ENCODE data around the gene ALOXE3.
"Not testable (repeated sequence)": the region's sequence is repeated elsewhere in the genome, so short reads cannot be mapped to it uniquely, and the experiment has no call there.

ALOXE3 gene

DNA sequence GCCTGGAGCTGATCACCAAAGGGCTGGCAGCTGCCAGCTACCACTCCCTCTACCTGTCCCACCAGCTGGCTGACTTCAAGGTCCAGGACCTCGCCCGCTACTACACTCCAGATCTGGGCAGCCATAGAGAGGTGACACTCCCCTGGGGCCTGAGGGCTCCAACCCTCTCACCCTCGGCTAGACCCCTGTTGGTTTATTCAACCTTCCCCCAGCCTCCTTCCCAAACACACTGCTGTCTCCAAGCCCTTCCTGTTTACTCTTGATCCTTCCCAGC lies 48.8 kb downstream of the ALOXE3 start:
- DNase-seq (ENCODE audit: low spot score) = no peak

DNA sequence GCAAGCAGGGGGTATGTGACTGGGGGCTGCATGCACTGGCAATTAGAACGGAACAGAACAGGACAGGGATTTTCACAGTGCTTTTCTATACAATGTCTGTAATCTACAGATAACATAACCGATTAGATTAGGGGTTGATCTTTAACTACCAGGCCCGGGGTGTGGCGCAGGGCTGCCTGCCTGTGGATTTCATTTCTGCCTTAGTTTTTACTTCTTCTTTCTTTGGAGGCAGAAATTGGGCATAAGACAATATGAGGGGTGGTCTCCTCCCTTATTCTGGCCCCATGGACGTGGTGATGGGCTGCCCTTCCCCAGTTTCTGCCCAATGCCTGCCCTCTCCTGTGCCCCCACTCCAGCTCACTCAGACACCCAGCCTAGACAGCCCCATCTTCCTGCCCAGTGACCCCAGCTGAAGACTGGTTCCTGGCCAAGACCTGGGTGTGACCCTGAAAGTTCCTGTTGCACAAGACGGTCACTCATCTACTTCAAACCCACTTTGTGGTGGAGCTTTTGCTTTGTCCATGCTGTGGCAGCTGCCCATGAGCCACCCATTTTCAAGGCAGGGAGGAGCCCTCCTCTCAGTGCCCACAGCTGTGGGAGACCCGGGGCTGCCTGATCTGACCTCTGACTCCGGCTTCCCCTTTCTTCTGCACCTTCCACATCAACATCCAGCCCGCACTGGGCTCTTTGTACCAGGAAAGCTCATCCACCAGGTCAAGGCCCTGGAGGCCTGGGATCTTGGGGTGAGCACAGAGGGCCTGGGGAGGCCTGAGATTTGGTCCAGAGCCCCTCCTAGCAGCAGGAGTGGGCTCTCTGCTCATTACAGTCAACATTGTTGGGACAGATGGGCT lies 49.4 kb downstream of the ALOXE3 start:
- no peak for DNase-seq (ENCODE audit: low spot score)

DNA sequence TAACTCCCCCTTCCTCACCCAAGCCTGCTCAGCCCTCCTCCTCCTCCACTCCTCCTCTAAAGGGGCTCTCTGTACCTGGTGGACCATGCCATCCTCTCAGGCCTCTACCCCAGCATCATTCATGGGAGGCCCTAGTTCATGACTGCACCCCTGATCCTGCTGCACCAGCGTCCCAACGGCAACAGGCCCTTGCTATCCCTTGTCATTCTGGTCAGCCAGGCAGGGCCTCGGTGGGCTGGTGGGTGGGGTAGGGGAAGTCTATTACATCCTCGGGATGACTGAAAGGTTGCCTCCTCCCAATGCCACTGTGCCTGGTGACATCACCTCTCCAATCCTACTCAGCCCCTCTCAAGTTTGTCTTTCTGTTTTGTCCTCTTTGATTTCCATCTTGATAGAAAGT lies 50.5 kb downstream of the ALOXE3 start:
- DNase-seq (ENCODE audit: low spot score) = no peak

DNA sequence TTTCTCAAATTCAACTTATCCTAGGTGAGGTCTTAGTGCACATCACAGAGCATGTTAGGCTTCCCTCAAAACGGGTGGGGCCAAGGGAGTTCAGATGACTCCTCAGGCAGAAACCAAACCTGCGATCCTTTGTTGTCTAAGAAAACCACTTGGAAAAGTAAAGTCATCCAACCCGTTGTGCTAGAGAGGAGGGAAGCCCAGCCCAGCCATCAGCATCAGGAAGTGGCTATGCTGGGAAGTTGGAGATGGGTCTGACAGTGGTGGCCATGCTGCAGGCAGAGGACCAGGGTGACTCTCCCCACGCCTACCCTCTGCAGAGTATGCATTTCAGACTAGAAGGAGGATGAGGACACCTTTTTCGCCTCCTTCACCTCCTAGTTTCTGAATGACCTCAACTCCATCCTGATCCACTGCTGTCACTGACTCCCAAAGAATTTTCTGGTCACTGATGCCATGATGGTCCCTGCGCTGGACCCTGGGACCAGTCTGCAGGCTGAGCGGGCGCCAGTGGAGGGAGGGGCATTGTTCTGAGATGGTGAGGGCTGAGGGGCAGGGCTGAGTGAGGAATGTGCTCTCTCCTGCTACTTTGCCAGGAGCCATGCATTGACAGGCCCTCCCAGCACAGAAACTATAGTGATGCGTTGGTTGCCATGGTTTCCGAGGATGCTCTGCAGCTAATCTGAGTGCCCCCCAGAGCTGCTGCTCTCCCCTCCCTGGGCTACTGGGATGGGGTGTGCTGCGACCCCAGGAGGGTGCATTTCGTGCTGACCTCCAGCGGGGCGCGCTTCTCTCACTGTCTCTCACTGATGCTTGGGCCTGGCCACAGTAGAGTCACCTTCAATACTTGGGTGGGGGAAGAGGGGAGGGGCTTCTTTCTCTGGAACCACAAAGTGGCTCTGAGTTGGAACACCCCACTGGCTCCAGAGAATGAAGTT lies 51.2 kb downstream of the ALOXE3 start:
- no peak for DNase-seq (ENCODE audit: low spot score)

DNA sequence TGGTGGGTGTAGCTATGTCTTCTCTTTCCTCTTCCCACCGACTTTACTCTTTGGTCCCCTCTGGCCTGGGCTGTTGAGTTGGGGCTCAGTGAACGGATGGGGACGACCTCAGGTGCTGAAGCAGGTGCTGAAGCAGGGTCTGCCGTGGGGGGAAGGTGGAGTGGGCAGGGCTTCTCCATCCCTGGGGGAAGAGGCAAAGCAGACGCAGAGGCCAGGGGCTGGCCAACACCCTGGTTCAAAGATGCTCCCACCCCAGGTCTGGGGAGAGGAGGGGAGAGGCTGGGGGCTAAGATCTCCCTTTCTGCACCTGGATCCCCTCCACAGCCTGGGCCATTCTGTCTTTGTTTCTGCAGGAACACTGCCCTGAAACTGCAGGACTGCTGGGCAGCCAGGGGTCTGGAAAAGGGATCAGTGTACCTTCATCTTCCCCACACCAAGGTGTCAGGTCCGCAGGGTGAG lies 53.7 kb downstream of the ALOXE3 start:
- no peak for DNase-seq (ENCODE audit: low spot score)

DNA sequence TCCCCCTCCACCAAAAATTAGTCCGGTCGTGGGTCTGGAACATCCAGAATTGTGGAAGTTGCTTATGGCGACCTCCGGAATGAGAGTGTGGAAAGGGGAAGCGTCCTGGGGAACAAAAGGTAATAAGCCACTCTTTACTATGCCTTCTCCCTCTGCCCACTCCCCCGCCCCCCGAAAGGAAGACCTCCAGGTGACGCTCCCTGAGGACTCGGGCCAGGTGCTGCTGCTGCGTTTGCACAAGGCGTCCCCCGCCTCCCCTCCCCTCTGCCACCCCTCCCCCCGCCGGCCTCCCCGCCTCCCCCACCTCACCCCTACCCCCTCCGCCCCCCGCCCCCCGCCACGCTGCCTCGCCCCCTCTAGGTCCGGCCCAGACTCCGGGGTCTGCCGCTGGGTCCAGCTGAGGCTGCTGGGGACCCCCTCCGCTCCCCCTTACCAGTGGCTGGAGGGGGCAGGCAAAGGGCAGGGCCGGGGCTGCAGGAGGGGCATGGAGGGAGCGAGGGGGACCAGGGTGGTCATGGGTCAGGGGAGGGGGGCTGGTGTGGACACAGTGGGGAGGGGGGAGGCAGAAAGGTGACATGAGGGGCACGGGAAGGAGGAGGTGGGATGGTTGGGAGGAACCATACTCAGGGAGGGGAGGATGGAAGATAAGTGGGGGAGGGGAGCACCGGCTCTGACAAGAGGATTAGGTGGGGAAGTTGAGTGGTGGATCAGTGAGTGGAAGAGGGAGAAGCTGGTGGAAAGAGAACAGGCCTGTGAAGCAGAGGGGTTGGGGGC lies 54.4 kb downstream of the ALOXE3 start:
- DNase-seq (ENCODE audit: low spot score) = no peak

DNA sequence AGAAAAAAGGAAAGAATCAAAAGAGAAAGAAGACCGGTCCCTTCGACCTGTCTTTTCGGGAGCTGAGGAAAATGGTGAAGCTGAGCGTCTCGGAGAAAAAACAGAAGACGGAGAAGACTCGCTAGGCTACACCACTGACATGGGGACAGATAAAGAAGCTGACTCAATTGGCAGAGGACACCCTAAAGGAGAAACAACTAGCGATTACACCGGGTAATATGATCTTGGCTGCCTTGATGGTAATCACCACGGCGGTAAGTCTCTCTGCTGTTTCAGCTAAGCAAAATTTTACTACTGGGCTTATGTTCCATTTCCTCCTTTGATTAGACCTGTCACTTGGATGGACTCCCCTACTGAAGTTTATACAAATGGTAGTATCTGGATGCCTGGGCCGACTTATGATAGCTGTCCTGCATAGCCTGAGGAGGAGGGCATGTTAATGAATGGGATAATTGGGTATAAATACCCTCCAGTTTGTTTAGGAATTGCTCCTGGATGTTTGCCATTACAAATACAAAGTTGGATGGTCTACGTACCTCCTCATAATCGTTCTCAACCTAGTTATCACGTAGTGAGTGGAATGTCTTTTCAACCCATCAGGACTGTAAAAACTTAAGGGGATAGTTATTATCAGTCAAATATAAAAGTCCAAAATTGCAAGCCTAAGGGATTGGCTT lies 55.4 kb downstream of the ALOXE3 start:
- peak; percentile 78 for DNase-seq (ENCODE audit: low spot score)

DNA sequence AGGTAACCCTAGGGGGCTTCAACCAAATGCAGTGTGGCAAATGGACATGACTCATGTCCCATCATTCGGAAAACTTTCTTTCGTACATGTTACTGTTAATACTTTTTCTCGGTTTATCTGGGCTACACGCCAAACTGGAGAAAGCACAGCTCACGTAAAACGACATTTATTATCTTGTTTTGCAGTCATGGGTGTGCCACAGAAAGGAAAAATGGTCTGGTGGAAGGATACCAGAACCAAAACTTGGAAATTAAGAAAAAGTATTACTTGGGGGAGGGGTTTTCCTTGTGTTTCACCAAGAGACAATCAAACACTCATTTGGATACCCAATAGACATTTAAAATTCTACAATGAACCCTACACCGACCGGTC lies 55.9 kb downstream of the ALOXE3 start:
- DNase-seq (ENCODE audit: low spot score) = peak; percentile 88

DNA sequence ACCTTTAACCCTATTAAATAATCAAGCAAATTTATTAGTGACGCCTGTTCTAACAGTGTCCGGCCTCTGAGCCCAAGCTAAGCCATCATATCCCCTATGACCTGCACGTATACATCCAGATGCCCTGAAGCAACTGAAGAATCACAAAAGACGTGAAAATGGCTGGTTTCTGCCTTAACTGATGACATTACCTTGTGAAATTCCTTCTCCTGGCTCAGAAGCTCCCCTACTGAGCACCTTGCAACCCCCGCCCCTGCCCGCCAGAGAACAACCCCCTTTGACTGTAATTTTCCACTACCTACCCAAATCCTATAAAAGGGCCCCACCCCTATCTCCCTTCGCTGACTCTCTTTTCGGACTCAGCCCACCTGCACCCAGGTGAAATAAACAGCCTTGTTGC lies 56.5 kb downstream of the ALOXE3 start:
- not testable (repeated sequence) for DNase-seq (ENCODE audit: low spot score)

DNA sequence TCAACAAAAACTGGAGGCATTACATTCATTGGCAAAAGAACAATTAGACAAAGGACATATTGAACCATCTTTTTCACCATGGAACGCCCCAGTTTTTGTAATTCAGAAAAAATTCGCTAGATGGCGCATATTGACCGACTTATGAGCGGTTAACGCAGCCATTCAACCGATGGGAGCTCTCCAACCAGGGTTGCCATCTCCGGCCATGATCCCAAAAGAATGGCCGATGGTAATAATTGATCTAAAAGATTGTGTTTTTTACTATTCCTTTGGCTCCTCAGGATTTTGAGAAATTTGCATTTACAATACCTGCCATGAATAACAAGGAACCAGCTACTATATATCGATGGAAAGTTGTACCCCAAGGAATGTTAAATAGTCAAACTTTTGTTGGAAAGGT lies 58.0 kb downstream of the ALOXE3 start:
- DNase-seq (ENCODE audit: low spot score) = peak; percentile 90

DNA sequence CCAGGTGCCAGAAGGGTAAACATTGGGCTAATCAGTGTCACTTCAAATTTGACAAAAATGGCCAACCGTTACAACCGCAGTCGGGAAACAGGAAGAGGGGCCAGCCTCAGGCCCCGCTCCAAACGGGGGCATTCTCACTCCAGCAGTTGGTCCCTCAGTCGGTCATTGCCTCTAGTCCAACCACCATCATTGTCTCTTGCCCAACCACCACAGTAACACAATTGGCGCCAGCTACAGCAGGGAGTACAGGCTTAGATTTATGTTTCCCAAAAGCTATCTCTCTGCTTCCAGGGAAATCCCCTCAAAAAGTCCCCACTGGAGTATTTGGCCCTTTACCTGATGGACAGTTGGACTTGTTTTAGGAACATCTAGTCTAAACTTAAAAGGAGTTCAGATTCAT lies 59.2 kb downstream of the ALOXE3 start:
- DNase-seq (ENCODE audit: low spot score) = peak; percentile 29

DNA sequence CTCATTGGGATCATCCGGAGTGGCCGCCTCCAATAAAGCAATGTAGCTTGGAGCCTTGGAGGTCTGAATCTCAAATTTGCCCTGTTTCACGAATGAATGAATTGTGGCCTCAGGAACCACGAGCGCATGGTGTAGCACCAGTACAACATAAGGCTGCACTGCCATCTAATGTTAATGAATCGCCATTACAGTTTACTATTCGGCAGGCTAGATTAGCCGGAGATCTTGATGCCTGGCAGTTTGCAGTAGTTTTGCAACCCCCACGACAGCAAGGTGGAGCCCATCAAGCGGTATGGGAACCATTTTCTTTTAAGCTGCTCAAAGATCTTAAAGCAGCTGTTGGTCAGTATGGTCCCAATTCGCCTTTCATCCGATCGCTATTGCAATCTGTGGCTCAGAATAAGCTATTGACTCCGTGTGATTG lies 60.6 kb downstream of the ALOXE3 start:
- peak; percentile 82 for DNase-seq (ENCODE audit: low spot score)

DNA sequence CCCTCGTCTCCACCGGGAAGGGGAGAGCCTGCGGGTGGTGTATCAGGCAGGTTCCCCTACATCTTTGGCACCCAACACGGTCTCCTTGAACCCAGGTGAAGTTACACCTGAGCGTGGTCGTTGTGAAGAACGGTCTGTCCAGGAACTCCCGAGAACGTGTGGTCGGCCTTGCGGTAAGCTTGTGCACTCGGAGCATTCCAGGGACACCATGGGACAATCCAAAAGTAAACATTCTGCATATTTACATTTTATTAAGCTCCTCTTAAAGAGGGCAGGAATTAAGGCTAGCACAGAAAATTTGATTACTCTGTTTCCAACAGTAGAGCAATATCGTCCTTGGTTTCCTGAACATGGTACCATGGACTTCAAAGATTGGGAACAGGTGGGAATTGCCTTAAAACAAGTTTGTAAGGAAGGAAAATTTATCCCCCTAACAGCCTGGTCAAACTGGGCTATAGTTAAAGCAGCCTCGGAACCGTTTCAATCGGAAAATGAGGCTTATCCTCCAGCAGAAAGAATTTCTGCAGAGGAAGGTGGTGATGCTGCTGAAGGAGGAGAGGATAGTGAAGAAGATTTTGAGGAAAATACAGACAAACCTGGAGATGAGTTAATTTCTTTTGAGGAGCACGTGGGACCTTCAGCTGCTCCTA lies 61.2 kb downstream of the ALOXE3 start:
- DNase-seq (ENCODE audit: low spot score) = no peak

DNA sequence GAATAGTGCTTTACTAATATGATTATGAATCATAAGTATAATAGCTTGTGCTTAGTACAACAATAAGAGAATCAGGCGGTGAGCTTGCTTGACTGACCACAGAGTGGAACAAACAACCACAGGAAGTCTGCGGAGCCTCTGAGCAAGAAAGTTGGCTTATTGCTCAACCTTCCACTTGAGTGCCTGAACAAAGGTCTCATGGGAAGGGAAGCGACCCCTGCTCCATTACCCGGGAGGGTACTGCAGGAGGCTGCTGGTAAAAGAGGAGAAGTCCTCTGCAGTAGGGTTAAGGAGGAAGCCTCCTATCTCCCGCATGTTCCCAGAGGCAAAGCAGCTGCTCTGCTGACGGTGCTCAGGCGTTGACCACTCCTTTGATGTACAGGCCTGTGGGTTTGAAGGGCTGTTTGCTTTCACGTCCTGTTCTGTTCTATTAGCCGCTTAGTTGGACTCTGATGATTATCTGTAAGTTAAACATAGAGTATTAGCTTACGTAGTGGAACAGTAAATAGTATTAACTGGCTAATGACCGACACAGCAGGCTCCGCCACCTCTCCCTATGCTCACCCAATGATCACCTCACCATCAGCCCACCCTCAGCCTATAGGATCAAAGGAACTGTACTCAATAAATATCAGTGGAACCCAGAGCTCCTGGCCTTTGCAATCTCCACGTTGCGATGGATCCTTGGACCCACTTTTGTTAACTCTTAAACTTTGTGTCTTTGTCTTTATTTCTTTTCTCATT lies 61.9 kb downstream of the ALOXE3 start:
- DNase-seq (ENCODE audit: low spot score) = no peak

DNA sequence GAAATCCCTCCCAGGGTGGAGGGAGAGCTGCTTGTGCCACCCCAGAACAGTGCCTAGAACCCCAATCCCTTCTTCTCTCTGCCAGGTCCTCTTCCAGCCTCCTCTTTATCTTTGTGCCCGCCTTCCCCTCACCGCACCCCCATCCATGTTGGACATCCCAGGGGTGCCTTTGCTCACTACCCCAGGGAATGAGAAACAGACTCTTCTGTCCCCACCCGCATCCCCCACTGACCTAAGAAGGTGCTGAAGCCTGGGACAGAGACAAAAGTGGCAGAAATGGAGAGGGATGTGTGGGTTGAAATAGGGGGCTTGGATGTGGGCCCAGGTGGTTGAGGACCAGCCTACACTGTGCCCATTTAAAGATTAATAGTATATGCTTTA lies 62.5 kb downstream of the ALOXE3 start:
- DNase-seq (ENCODE audit: low spot score) = no peak

DNA sequence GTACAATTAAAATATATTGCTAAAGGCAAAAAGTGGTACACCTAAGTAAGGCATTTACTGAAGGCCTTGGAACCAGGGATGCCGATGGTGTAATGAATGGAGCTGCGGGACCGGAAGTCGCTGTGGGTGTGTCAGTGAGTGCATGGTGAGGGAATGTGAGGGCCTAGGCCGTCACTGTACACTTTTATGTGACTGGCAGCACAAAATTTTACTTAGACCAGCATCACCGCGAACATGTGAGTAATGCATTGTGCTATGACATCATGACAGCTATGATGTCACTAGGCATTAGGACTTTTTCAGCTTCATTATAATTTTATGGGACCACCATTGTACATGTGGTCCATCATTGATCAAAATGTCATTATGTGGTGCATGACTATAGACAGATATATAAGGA lies 64.7 kb downstream of the ALOXE3 start:
- DNase-seq (ENCODE audit: low spot score) = no peak

DNA sequence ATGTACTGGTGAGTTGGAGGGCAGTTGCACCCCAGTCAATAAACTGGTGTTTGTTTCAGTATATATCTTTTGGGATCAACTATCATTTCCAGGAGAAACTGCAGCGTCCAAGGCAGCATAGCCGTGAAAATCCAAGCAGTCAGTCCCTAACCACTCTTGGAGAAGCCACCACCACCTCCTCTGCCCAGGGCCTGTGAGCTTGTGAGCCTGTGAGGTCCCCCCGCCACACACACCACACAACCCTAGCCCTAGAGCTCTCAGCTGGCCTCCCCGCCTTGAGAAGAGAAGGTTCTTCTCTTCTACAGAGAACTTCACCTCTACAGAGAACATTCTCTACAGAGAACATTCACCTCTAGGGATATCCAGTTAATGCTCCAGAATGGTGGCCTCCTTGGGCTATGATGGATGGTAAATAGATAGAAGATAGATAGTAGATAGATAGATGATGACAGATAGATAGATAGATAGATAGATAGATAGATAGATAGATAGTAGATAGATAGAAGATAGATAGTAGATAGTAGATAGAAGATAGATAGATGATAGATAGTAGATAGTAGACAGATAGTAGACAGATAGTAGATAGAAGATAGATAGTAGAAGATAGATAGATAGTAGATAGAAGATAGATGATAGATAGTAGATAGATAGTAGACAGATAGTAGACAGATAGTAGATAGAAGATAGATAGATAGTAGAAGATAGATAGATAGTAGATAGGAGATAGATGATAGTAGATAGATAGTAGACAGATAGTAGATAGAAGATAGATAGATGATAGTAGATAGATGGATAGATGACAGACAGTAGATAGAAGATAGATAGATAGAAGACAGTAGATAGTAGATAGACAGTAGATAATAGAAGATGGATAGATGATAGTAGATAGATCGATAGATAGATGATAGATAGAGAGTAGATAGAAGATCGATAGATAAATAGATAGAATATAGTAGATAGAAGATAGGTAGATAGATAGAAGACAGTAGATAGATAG lies 65.8 kb downstream of the ALOXE3 start:
- DNase-seq (ENCODE audit: low spot score) = no peak

DNA sequence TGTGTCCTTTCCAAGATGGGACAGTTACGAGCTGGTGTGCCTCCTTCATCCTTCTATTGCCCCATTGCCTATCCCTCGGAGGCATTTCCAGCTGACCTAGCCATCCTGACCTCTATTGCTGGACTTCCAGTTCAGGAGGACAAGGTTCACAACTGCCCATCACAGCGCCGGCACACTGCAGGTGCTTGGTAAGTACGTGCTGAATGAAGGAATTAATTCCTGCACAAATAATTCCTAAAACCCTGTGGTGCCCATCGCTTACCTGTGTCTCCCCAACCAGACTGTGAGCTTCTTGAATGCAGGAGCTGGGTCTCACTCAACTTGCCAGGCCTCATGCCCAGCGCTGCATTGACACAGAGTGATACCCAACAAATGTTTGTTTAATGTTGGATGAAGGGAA lies 66.5 kb downstream of the ALOXE3 start:
- DNase-seq (ENCODE audit: low spot score) = no peak

DNA sequence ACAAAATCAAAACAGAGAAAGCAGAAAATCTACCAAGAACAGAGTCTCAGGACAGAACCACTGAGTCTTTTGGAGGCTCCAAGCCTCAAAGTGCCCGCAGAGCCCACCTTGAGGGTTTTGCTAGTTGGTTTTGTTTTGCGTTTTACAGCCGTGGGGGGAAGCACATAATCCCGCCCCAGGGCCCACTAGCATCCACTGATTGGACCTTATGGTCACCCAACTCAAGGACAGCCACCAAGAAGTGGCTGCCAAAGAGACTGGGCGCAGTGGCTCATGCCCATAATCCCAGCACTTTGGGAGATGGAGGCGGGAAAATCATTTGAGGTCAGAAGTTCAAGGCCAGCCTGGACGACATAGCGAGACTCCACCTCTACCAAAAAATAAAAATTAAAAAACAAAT lies 69.6 kb downstream of the ALOXE3 start:
- no peak for DNase-seq (ENCODE audit: low spot score)
